BJ (cell line): Measurements from ENCODE around the gene ZGPAT. TPM values are rescaled to one million over a fixed set of nuclear protein-coding genes. Genes with fewer than 3 reads are reported as not detected.
A peak's percentile ranks its signal among the peaks of the same experiment; 100 is the strongest.

ENCODE experiments used
- CTCF ChIA-PET: fragments of 350-600 bp; formaldehyde crosslinking; extraction: SDS; loops from one replicate; lab custom pipeline; 2021; ENCODE audit warnings: antibody characterized with exemption, inconsistent platforms; lab: Yijun Ruan, JAX
- POLR2A ChIA-PET: fragments of 300-600 bp; sonication (Branson Sonifier 250); formaldehyde crosslinking; extraction: SDS; loops from one replicate; lab custom pipeline; 2021; ENCODE audit warnings: antibody characterized with exemption; lab: Charles Lee
- DNase-seq: peaks from one replicate; pipeline ENCODE4 v3.0.0-alpha.2; 2011; ENCODE audit warnings: low read depth
- H3K27me3 ChIP-seq: 2 replicates; pipeline ENCODE4 v1.6.0; 2011; ENCODE audit warnings: low read length; ENCODE audit not compliant: control insufficient read depth, insufficient read depth
- H3K36me3 ChIP-seq: 2 replicates; pipeline ENCODE4 v1.5.1; 2011; ENCODE audit warnings: low read length; ENCODE audit not compliant: control insufficient read depth, insufficient read depth
- H3K4me3 ChIP-seq: 2 replicates; pipeline ENCODE4 v1.5.1; 2011; ENCODE audit warnings: low read depth, mild to moderate bottlenecking, control low read depth, low read length
- CTCF ChIP-seq: IDR thresholded peaks from 2 replicates; pipeline ENCODE4 v1.5.1; 2011; ENCODE audit warnings: low read depth, mild to moderate bottlenecking, control low read depth, inconsistent platforms, low read length, moderate library complexity; ENCODE audit not compliant: insufficient read depth
- polyA plus RNA-seq: library from polyadenylated mRNA; depleted of rRNA; stranded (reverse); fragments of >200 nt; gene quantifications from 2 replicates; pipeline ENCODE4 v1.2.3, GENCODE V29; 2011

ZGPAT gene
- polyA plus RNA-seq, 1 experiment = 15.9 TPM

- H3K4me3 ChIP-seq = peak overlapping the region; percentile 74
- no peaks in the 10 kb centered on the region for H3K27me3 ChIP-seq
- DNase-seq = peak; percentile 52
- H3K36me3 ChIP-seq = peaks cover 13% of the 10 kb centered on the region
- CTCF ChIA-PET = interaction anchor here (1.3 to 1.6 kb wide), 3 partner anchors 46 to 296 kb away, joined by 4 to 6 read pairs (median 5); partner anchors contain the start of gene TPD52L2
- TF ChIP-seq CTCF = peak; percentile 38
- POLR2A ChIA-PET = interaction anchor here (0.6 kb wide), 2 partner anchors 82 to 199 kb away, joined by 3 to 9 read pairs; partner anchors contain the start of gene RTEL1
Observed at GRCh38 chr20:63740627-63741353, 33.0 kb downstream of the ZGPAT start.

- TF ChIP-seq CTCF = no peak
- peaks cover 13% of the 10 kb centered on the region for H3K36me3 ChIP-seq
- DNase-seq = no peak
- peak overlapping the region; percentile 74 for H3K4me3 ChIP-seq
- POLR2A ChIA-PET = interaction anchor here (0.6 kb wide), 2 partner anchors 83 to 199 kb away, joined by 3 to 9 read pairs; partner anchors contain the start of gene RTEL1
- CTCF ChIA-PET = interaction anchor here (1.3 to 1.6 kb wide), 3 partner anchors 45 to 296 kb away, joined by 4 to 6 read pairs (median 5); partner anchors contain the start of gene TPD52L2
- H3K27me3 ChIP-seq = no peaks in the 10 kb centered on the region
Observed at GRCh38 chr20:63741354-63741675, 33.5 kb downstream of the ZGPAT start.

- DNase-seq = no peak
- CTCF ChIA-PET = interaction anchor here (1.3 to 1.6 kb wide), 3 partner anchors 45 to 295 kb away, joined by 4 to 6 read pairs (median 5); partner anchors contain the start of gene TPD52L2
- H3K36me3 ChIP-seq = peaks cover 11% of the 10 kb centered on the region
- POLR2A ChIA-PET = interaction anchor here (0.6 kb wide), 2 partner anchors 83 to 200 kb away, joined by 3 to 9 read pairs; partner anchors contain the start of gene RTEL1
- no peaks in the 10 kb centered on the region for H3K27me3 ChIP-seq
- peak overlapping the region; percentile 74 for H3K4me3 ChIP-seq
- TF ChIP-seq CTCF = no peak
Observed at GRCh38 chr20:63741676-63742380, 34.0 kb downstream of the ZGPAT start.

GRCh38 chr20:63742381-63743024, 34.7 kb downstream of the ZGPAT start:
- Histone ChIP-seq H3K4me3 (no peak overlapping the region), H3K27me3 (no peaks in the 10 kb centered on the region), H3K36me3 (peaks cover 11% of the 10 kb centered on the region)
- POLR2A ChIA-PET = no interaction called here
- no peak for TF ChIP-seq CTCF
- no peak for DNase-seq
- CTCF ChIA-PET = interaction anchor here (1.0 to 1.1 kb wide), 2 partner anchors 44 to 205 kb away, joined by 3 read pairs; no protein-coding TSS in a partner anchor
